AG09319 (cell line): ENCODE results near the gene OAT.

Experiments
- DNase-seq: peaks from one replicate; pipeline ENCODE4 v3.0.0-alpha.2; 2010; ENCODE audit warnings: low read depth; ENCODE audit errors: extremely low read depth
- CTCF ChIP-seq: IDR thresholded peaks from 2 replicates; pipeline ENCODE4 v1.5.1; 2011; ENCODE audit warnings: low read depth, mild to moderate bottlenecking, inconsistent platforms, low read length, moderate library complexity

OAT gene

GRCh38 chr10:124425227-124425962 is 6.7 kb upstream of the OAT start:
- DNase-seq, result no peak
- no peak for TF ChIP-seq CTCF

- no peak for DNase-seq
Observed at GRCh38 chr10:124423813-124424212, 5.1 kb upstream of the OAT start.

GRCh38 chr10:124422742-124423141 is 4.0 kb upstream of the OAT start:
- DNase-seq, result no peak
- no peak for TF ChIP-seq CTCF

More at GRCh38 chr10:124423813-124424212, 5.1 kb upstream of the OAT start:
- TF ChIP-seq CTCF, result no peak

GRCh38 chr10:124420254-124420653 is 1.5 kb upstream of the OAT start:
- TF ChIP-seq CTCF, result no peak
- no peak for DNase-seq

- TF ChIP-seq CTCF, result no peak
- no peak for DNase-seq
Observed at GRCh38 chr10:124419635-124420034, 912 bp upstream of the OAT start.

- peak; percentile 4 for TF ChIP-seq CTCF
- peak; percentile 24 for DNase-seq
Observed at GRCh38 chr10:124417895-124418725, 613 bp downstream of the OAT start.

- DNase-seq, result peak; percentile 27
- no peak for TF ChIP-seq CTCF
Observed at GRCh38 chr10:124416733-124417132, 2.0 kb downstream of the OAT start.
